Measurements from ENCODE around the gene DOP1A. TPM values are rescaled to one million over a fixed set of nuclear protein-coding genes. Genes with fewer than 3 reads are reported as not detected.

DOP1A gene
- polyA plus RNA-seq, 3 donors, result 2.1 to 8.9 (median 2.5) TPM

DNA sequence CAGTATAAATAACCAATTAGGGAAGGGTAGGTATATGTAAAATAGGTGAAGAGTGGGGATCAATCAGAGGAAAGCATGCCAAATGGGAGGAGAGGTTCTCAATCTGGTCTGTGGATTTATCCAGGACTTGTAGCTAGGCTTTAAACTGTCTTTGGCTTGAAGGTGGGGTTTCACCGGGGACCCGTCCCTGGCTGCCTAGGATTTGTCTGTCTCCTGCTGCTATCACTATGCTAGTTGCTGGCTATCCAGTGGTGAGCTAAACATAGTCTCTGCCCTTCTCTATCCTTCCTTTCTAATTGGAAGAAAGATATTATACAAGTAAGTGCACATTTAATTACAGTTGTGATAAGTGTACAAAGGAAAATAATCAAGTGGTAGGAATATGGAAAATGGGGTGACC lies 58.8 kb downstream of the DOP1A start:
- Mint-ChIP-seq H3K9me3 (no peaks in the 10 kb centered on the region), H3K27ac (no peak overlapping the region), H3K36me3 (peaks cover 70 to 77% of the 10 kb centered on the region in 2 donors), H3K4me3 (no peak overlapping the region), H3K27me3 (ENCODE audit: low read depth in 3 of 3) (no peaks in the 10 kb centered on the region), H3K4me1 (peaks cover 5% of the 10 kb centered on the region)
- Histone ChIP-seq H3K4me2 (replicated peaks; ENCODE audit: extremely low read depth, low read length, poor library complexity, severe bottlenecking) (no peak overlapping the region), H3K79me2 (ENCODE audit: insufficient read depth, low read length) (no peaks in the 10 kb centered on the region), H3K9ac (ENCODE audit: insufficient read depth, low read length, poor library complexity, severe bottlenecking) (no peak overlapping the region), H3K4me1 (ENCODE audit: control insufficient read depth in 1 of 2, insufficient read depth in 2 of 2, low read length in 2 of 2) (no peaks in the 10 kb centered on the region), H3K27me3 (ENCODE audit: control insufficient read depth in 2 of 2, insufficient read depth in 2 of 2, low read length in 2 of 2) (no peaks in the 10 kb centered on the region), H3K4me3 (replicated peaks in 1 of 3; ENCODE audit: low read depth in 2 of 3, low read length in 3 of 3) (no peak overlapping the region), H3K36me3 (replicated peaks in 1 of 2; ENCODE audit: control insufficient read depth in 1 of 2, insufficient read depth in 2 of 2, low read length in 2 of 2) (peaks cover 79 to 97% of the 10 kb centered on the region in 2 donors), H3K9me3 (replicated peaks in 1 of 2; ENCODE audit: control insufficient read depth in 1 of 2, insufficient read depth in 1 of 2, low read length in 2 of 2) (no peaks in the 10 kb centered on the region), H4K20me1 (ENCODE audit: insufficient read depth, low read length) (no peaks in the 10 kb centered on the region), H3K27ac (ENCODE audit: low read depth in 1 of 2, low read length in 2 of 2) (no peak overlapping the region), H2AFZ (ENCODE audit: insufficient read depth, low read depth, low read length, poor library complexity, severe bottlenecking) (no peak overlapping the region)
- intact Hi-C loops (cut with micrococcal nuclease), result no loop called here
- no CpG with 5 or more reads among the region's 2 CpGs for WGBS (ENCODE audit: insufficient coverage)
- TF ChIP-seq, protein P1, sequence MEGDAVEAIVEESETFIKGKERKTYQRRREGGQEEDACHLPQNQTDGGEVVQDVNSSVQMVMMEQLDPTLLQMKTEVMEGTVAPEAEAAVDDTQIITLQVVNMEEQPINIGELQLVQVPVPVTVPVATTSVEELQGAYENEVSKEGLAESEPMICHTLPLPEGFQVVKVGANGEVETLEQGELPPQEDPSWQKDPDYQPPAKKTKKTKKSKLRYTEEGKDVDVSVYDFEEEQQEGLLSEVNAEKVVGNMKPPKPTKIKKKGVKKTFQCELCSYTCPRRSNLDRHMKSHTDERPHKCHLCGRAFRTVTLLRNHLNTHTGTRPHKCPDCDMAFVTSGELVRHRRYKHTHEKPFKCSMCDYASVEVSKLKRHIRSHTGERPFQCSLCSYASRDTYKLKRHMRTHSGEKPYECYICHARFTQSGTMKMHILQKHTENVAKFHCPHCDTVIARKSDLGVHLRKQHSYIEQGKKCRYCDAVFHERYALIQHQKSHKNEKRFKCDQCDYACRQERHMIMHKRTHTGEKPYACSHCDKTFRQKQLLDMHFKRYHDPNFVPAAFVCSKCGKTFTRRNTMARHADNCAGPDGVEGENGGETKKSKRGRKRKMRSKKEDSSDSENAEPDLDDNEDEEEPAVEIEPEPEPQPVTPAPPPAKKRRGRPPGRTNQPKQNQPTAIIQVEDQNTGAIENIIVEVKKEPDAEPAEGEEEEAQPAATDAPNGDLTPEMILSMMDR (IDR thresholded peaks at IDR 0.05), result no peak
- DNase-seq, result no peak

DNA sequence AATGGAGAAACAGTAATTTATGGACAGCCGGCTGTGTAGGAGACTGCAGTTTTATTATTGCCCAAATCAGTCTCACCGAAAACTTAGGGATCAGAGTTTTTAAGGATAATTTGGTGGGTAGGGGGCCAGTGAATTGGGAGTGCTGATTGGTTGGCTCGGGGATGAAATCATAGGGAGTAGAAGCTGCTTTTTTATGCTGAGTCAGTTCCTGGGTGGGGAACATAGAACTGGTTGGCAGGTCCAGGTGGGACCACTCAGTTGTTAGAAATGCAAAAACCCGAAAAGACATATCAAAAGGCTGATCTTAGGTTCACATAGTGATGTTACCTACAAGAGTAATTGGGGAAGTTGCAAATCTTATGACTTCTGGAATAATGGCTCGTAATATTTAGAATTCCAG lies 59.3 kb downstream of the DOP1A start:
- Mint-ChIP-seq H3K9me3 (no peaks in the 10 kb centered on the region), H3K36me3 (peaks cover 72 to 81% of the 10 kb centered on the region in 2 donors), H3K27me3 (ENCODE audit: low read depth in 3 of 3) (no peaks in the 10 kb centered on the region), H3K4me1 (peaks cover 5% of the 10 kb centered on the region), H3K4me3 (no peak overlapping the region), H3K27ac (no peak overlapping the region)
- TF ChIP-seq, protein P1 (IDR thresholded peaks at IDR 0.05), result no peak
- Histone ChIP-seq H3K36me3 (replicated peaks in 1 of 2; ENCODE audit: control insufficient read depth in 1 of 2, insufficient read depth in 2 of 2, low read length in 2 of 2) (peaks cover 80 to 97% of the 10 kb centered on the region in 2 donors), H4K20me1 (ENCODE audit: insufficient read depth, low read length) (no peaks in the 10 kb centered on the region), H3K9me3 (replicated peaks in 1 of 2; ENCODE audit: control insufficient read depth in 1 of 2, insufficient read depth in 1 of 2, low read length in 2 of 2) (no peaks in the 10 kb centered on the region), H3K4me3 (replicated peaks in 1 of 3; ENCODE audit: low read depth in 2 of 3, low read length in 3 of 3) (no peak overlapping the region), H3K27me3 (ENCODE audit: control insufficient read depth in 2 of 2, insufficient read depth in 2 of 2, low read length in 2 of 2) (no peaks in the 10 kb centered on the region), H3K4me2 (replicated peaks; ENCODE audit: extremely low read depth, low read length, poor library complexity, severe bottlenecking) (no peak overlapping the region), H3K9ac (ENCODE audit: insufficient read depth, low read length, poor library complexity, severe bottlenecking) (no peak overlapping the region), H2AFZ (ENCODE audit: insufficient read depth, low read depth, low read length, poor library complexity, severe bottlenecking) (no peak overlapping the region), H3K4me1 (ENCODE audit: control insufficient read depth in 1 of 2, insufficient read depth in 2 of 2, low read length in 2 of 2) (no peaks in the 10 kb centered on the region), H3K79me2 (ENCODE audit: insufficient read depth, low read length) (no peaks in the 10 kb centered on the region), H3K27ac (ENCODE audit: low read depth in 1 of 2, low read length in 2 of 2) (no peak overlapping the region)
- no peak for DNase-seq
- WGBS (ENCODE audit: insufficient coverage), result 94% methylated on average over 3 of the region's 5 CpGs
- intact Hi-C loops (cut with micrococcal nuclease), result no loop called here
